AG10803 (cell line): ENCODE data around the gene BRAT1.
"Not testable (repeated sequence)": the region's sequence is repeated elsewhere in the genome, so short reads cannot be mapped to it uniquely, and the experiment has no call there.

Source experiments
- DNase-seq: peaks from one replicate; pipeline ENCODE4 v3.0.0; 2010; ENCODE audit warnings: low read depth
- H3K4me3 ChIP-seq: 2 replicates; pipeline ENCODE4 v1.5.1; 2011; ENCODE audit warnings: mild to moderate bottlenecking, low read length, control low read depth
- TF ChIP-seq, protein P1 (sequence below): conservative IDR thresholded peaks from 2 replicates; pipeline ENCODE4 v1.5.1; 2011; ENCODE audit warnings: mild to moderate bottlenecking, low read length, control low read depth, inconsistent platforms

Gene BRAT1

DNA sequence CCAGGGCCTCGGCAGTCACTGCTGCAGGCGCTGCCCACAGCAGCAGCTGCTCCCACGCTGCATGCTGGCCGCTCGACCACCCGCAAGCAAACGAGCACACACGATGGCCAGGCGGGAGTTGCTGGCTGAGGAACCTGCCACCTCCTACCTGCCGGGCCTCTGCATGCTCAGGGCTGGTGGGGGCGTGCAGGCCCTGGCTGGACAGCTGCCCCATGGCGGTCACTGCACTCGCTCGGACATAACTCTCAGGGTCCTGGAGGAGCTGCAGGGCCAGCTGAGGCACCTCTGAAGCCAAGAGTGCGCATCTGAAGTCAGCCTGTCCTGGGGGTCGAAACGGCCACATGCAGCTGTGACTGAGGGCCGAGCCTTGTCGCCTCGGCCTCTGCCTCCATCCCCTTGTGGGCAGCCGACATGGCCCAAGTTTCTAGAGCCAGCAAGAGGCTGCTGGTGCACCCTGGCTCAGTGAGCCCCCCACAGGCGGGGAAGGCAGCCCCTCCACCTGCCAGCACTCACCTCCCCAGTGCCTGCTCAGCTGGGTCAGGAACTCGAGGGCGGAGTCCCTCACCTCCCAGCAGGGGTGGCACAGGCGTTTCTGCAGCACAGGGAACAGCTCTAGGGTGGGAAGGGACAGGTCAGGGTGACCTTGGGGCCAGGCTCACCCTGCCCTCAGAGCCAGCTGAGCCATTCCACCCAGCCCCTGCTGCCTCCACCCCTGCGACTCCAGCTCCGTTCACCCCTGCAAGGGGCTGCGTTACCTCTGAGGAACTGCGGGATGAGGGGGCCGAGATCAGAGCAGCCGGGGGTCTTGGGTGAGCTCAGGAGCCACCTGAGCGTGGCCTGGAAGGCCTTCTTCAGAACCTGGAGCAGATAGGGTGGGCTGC lies 16.1 kb downstream of the BRAT1 start:
- TF ChIP-seq, protein P1, sequence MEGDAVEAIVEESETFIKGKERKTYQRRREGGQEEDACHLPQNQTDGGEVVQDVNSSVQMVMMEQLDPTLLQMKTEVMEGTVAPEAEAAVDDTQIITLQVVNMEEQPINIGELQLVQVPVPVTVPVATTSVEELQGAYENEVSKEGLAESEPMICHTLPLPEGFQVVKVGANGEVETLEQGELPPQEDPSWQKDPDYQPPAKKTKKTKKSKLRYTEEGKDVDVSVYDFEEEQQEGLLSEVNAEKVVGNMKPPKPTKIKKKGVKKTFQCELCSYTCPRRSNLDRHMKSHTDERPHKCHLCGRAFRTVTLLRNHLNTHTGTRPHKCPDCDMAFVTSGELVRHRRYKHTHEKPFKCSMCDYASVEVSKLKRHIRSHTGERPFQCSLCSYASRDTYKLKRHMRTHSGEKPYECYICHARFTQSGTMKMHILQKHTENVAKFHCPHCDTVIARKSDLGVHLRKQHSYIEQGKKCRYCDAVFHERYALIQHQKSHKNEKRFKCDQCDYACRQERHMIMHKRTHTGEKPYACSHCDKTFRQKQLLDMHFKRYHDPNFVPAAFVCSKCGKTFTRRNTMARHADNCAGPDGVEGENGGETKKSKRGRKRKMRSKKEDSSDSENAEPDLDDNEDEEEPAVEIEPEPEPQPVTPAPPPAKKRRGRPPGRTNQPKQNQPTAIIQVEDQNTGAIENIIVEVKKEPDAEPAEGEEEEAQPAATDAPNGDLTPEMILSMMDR = no peak
- DNase-seq = no peak
- H3K4me3 ChIP-seq = no peak overlapping the region

- H3K4me3 ChIP-seq = no peak overlapping the region
- TF ChIP-seq, protein P1 = no peak
- DNase-seq = no peak
Measured at GRCh38 chr7:2537981-2538851, 17.1 kb downstream of the BRAT1 start.

- DNase-seq, H3K4me3 ChIP-seq: not testable (repeated sequence)
Measured at GRCh38 chr7:2535872-2536627, 19.3 kb downstream of the BRAT1 start.

DNA sequence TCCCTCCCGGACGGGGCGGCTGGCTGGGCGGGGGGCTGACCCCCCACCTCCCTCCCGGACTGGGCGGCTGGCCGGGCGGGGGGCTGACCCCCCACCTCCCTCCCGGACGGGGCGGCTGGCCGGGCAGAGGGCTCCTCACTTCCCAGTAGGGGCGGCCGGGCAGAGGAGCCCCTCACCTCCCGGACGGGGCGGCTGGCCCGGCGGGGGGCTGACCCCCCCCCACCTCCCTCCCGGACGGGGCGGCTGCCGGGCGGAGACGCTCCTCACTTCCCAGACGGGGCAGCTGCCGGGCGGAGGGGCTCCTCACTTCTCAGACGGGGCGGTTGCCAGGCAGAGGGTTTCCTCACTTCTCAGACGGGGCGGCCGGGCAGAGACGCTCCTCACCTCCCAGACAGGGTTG lies 21.1 kb downstream of the BRAT1 start:
- not testable (repeated sequence) for H3K4me3 ChIP-seq, DNase-seq

GRCh38 chr7:2533566-2533965 lies 21.8 kb downstream of the BRAT1 start:
- not testable (repeated sequence) for H3K4me3 ChIP-seq

DNA sequence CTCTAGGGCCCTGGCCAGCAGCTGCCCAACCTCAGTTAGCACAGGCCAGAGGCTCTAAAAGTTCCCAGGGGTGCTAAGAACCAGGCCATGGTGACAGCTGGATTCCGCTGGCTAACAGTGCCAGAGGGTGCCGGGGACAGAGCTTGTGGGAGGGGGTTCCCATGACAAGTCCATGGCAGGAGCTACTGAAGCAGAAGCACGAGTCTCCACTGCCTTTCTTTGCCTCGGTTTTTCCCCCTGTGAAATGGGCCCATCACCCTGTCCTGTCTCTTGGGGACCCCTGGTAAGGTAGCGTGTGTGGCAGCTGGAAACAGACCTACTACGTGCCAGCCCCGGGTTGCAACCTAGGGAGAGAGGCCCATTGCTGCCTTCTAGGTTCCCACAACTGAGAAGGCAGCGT lies 22.5 kb downstream of the BRAT1 start:
- not testable (repeated sequence) for H3K4me3 ChIP-seq, DNase-seq

More at GRCh38 chr7:2533566-2533965, 21.8 kb downstream of the BRAT1 start:
- DNase-seq = not testable (repeated sequence)

DNA sequence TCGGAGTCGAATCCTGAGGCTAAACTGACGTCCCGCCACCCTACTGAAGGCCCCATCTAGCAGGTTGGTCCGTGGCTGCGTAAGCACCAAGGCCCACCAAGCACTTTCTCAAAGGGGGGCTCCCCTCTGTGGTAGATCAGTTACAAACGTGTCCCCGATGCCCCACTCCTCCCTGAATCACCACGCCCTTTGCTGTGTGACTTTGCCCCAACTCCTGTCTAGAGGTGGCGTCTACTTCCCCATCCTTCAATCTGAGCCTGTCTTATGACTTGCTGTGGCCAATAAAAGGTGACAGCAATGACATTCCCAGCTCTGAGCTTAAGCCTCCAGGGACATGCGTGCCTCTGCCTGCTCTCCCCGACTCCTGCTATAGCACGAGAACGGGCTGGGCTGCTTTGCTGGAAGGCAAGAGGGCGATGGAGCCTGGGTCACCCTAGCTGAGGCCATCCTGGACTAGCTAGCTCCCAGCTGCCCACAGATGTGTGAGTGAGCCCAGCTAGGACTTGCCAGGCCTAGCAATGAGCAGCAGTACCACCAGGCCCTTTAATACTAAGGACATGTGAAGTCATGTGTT lies 23.0 kb downstream of the BRAT1 start:
- not testable (repeated sequence) for H3K4me3 ChIP-seq, DNase-seq

- H3K4me3 ChIP-seq, DNase-seq: not testable (repeated sequence)
Measured at GRCh38 chr7:2531796-2532110, 23.6 kb downstream of the BRAT1 start.

DNA sequence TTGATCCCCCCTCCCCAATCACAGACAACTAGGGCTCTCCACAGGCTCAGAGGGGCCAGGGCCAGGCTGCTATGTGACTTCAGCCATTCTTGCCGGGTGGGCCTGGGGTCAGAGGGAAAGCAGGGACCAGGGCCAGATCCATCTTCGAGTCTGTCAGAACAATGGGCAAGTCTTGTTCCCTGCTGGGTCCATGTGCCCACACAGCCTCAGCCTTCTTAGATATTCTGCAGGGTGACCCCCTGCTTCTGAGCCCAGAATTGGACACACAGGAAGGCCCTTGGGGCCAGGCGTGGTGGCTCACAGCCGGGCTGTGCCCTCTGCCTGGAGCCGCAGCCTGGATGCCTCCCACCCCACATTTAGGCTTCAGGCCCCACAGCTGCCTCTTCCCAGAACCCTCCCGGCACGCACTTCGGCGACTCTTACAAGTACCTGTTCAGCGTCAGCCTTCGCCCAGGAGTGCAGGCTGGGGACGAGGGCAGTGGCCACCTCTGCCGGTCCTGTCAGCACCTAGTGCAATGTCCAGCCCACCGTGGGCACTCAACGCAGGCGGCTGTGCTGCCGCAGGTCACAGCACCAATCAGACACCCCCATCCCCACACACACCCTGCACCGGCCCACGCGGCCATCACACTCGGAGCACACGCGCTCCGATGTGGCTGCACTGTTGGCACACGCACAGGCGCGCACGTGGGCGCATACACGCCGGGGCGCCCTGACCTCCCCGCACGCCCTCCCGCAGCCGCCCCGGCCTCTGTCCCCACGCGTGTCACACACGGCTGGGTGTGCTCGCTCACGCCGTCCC lies 24.1 kb downstream of the BRAT1 start:
- H3K4me3 ChIP-seq, DNase-seq: not testable (repeated sequence)
